ENCODE measurements around the gene KRT17.
"Not testable (repeated sequence)": the region's sequence is repeated elsewhere in the genome, so short reads cannot be mapped to it uniquely, and the experiment has no call there.

KRT17 gene

GRCh38 chr17:41585301-41586056, 38.9 kb downstream of the KRT17 start:
- H3K27ac ChIP-seq (ENCODE audit: low read length): no peak overlapping the region
- no peaks in the 10 kb centered on the region for H3K36me3 ChIP-seq (ENCODE audit: control insufficient read depth in 2 of 2, insufficient read depth in 2 of 2, low read length in 2 of 2)
- no peak overlapping the region for H3K4me3 ChIP-seq (ENCODE audit: low read length in 2 of 2)
- H3K9me3 ChIP-seq (ENCODE audit: control insufficient read depth in 2 of 2, low read length in 2 of 2): no peaks in the 10 kb centered on the region
- H3K4me1 ChIP-seq (ENCODE audit: control insufficient read depth, insufficient read depth, low read length): no peaks in the 10 kb centered on the region
- peaks cover 0 to 3% of the 10 kb centered on the region in 2 donors for H3K27me3 ChIP-seq (ENCODE audit: control insufficient read depth in 1 of 2, insufficient read depth in 2 of 2, low read length in 2 of 2)
- H3K9ac ChIP-seq (ENCODE audit: low read length in 2 of 2): no peak overlapping the region

GRCh38 chr17:41584331-41584927, 39.9 kb downstream of the KRT17 start:
- not testable (repeated sequence) for H3K27me3 ChIP-seq (ENCODE audit: control insufficient read depth in 1 of 2, insufficient read depth in 2 of 2, low read length in 2 of 2); H3K4me1 ChIP-seq (ENCODE audit: control insufficient read depth, insufficient read depth, low read length); H3K4me3 ChIP-seq (ENCODE audit: low read length in 2 of 2); H3K9ac ChIP-seq (ENCODE audit: low read length in 2 of 2); H3K36me3 ChIP-seq (ENCODE audit: control insufficient read depth in 2 of 2, insufficient read depth in 2 of 2, low read length in 2 of 2); H3K27ac ChIP-seq (ENCODE audit: low read length); H3K9me3 ChIP-seq (ENCODE audit: control insufficient read depth in 2 of 2, low read length in 2 of 2)

GRCh38 chr17:41583137-41584127, 40.9 kb downstream of the KRT17 start:
- H3K9me3 ChIP-seq (ENCODE audit: control insufficient read depth in 2 of 2, low read length in 2 of 2): no peaks in the 10 kb centered on the region
- H3K4me3 ChIP-seq (ENCODE audit: low read length in 2 of 2): no peak overlapping the region
- H3K27me3 ChIP-seq (ENCODE audit: control insufficient read depth in 1 of 2, insufficient read depth in 2 of 2, low read length in 2 of 2): peaks cover 0 to 3% of the 10 kb centered on the region in 2 donors
- no peaks in the 10 kb centered on the region for H3K36me3 ChIP-seq (ENCODE audit: control insufficient read depth in 2 of 2, insufficient read depth in 2 of 2, low read length in 2 of 2)
- no peak overlapping the region for H3K9ac ChIP-seq (ENCODE audit: low read length in 2 of 2)
- no peaks in the 10 kb centered on the region for H3K4me1 ChIP-seq (ENCODE audit: control insufficient read depth, insufficient read depth, low read length)
- H3K27ac ChIP-seq (ENCODE audit: low read length): no peak overlapping the region

- H3K4me1 ChIP-seq (ENCODE audit: control insufficient read depth, insufficient read depth, low read length); H3K27me3 ChIP-seq (ENCODE audit: control insufficient read depth in 1 of 2, insufficient read depth in 2 of 2, low read length in 2 of 2); H3K36me3 ChIP-seq (ENCODE audit: control insufficient read depth in 2 of 2, insufficient read depth in 2 of 2, low read length in 2 of 2); H3K27ac ChIP-seq (ENCODE audit: low read length); H3K4me3 ChIP-seq (ENCODE audit: low read length in 2 of 2); H3K9ac ChIP-seq (ENCODE audit: low read length in 2 of 2); H3K9me3 ChIP-seq (ENCODE audit: control insufficient read depth in 2 of 2, low read length in 2 of 2): not testable (repeated sequence)
Observed at GRCh38 chr17:41582061-41582968, 42.1 kb downstream of the KRT17 start.

- Histone ChIP-seq H3K4me1 (ENCODE audit: control insufficient read depth, insufficient read depth, low read length) (no peaks in the 10 kb centered on the region), H3K9me3 (ENCODE audit: control insufficient read depth in 2 of 2, low read length in 2 of 2) (no peaks in the 10 kb centered on the region), H3K36me3 (ENCODE audit: control insufficient read depth in 2 of 2, insufficient read depth in 2 of 2, low read length in 2 of 2) (no peaks in the 10 kb centered on the region), H3K27ac (ENCODE audit: low read length) (no peak overlapping the region), H3K27me3 (ENCODE audit: control insufficient read depth in 1 of 2, insufficient read depth in 2 of 2, low read length in 2 of 2) (peaks cover 0 to 2% of the 10 kb centered on the region in 2 donors), H3K4me3 (ENCODE audit: low read length in 2 of 2) (no peak overlapping the region), H3K9ac (ENCODE audit: low read length in 2 of 2) (no peak overlapping the region)
Observed at GRCh38 chr17:41581366-41582060, 42.9 kb downstream of the KRT17 start.

GRCh38 chr17:41580687-41581365, 43.5 kb downstream of the KRT17 start:
- H3K9ac ChIP-seq (ENCODE audit: low read length in 2 of 2): no peak overlapping the region
- H3K27me3 ChIP-seq (ENCODE audit: control insufficient read depth in 1 of 2, insufficient read depth in 2 of 2, low read length in 2 of 2): peaks cover 0 to 4% of the 10 kb centered on the region in 2 donors
- no peaks in the 10 kb centered on the region for H3K9me3 ChIP-seq (ENCODE audit: control insufficient read depth in 2 of 2, low read length in 2 of 2)
- H3K4me1 ChIP-seq (ENCODE audit: control insufficient read depth, insufficient read depth, low read length): no peaks in the 10 kb centered on the region
- no peak overlapping the region for H3K27ac ChIP-seq (ENCODE audit: low read length)
- H3K36me3 ChIP-seq (ENCODE audit: control insufficient read depth in 2 of 2, insufficient read depth in 2 of 2, low read length in 2 of 2): no peaks in the 10 kb centered on the region
- H3K4me3 ChIP-seq (ENCODE audit: low read length in 2 of 2): no peak overlapping the region

GRCh38 chr17:41580244-41580575, 44.2 kb downstream of the KRT17 start:
- Histone ChIP-seq H3K9ac (ENCODE audit: low read length in 2 of 2) (no peak overlapping the region), H3K4me1 (ENCODE audit: control insufficient read depth, insufficient read depth, low read length) (no peaks in the 10 kb centered on the region), H3K27me3 (ENCODE audit: control insufficient read depth in 1 of 2, insufficient read depth in 2 of 2, low read length in 2 of 2) (peaks cover 0 to 6% of the 10 kb centered on the region in 2 donors), H3K27ac (ENCODE audit: low read length) (no peak overlapping the region), H3K4me3 (ENCODE audit: low read length in 2 of 2) (no peak overlapping the region), H3K9me3 (ENCODE audit: control insufficient read depth in 2 of 2, low read length in 2 of 2) (no peaks in the 10 kb centered on the region), H3K36me3 (ENCODE audit: control insufficient read depth in 2 of 2, insufficient read depth in 2 of 2, low read length in 2 of 2) (no peaks in the 10 kb centered on the region)

GRCh38 chr17:41579484-41580243, 44.7 kb downstream of the KRT17 start:
- Histone ChIP-seq H3K27me3 (ENCODE audit: control insufficient read depth in 1 of 2, insufficient read depth in 2 of 2, low read length in 2 of 2) (peaks cover 0 to 7% of the 10 kb centered on the region in 2 donors), H3K9ac (ENCODE audit: low read length in 2 of 2) (no peak overlapping the region), H3K4me1 (ENCODE audit: control insufficient read depth, insufficient read depth, low read length) (no peaks in the 10 kb centered on the region), H3K27ac (ENCODE audit: low read length) (no peak overlapping the region), H3K36me3 (ENCODE audit: control insufficient read depth in 2 of 2, insufficient read depth in 2 of 2, low read length in 2 of 2) (no peaks in the 10 kb centered on the region), H3K4me3 (ENCODE audit: low read length in 2 of 2) (no peak overlapping the region), H3K9me3 (ENCODE audit: control insufficient read depth in 2 of 2, low read length in 2 of 2) (no peaks in the 10 kb centered on the region)

- H3K27ac ChIP-seq (ENCODE audit: low read length): no peak overlapping the region
- peaks cover 0 to 7% of the 10 kb centered on the region in 2 donors for H3K27me3 ChIP-seq (ENCODE audit: control insufficient read depth in 1 of 2, insufficient read depth in 2 of 2, low read length in 2 of 2)
- H3K4me1 ChIP-seq (ENCODE audit: control insufficient read depth, insufficient read depth, low read length): no peaks in the 10 kb centered on the region
- no peaks in the 10 kb centered on the region for H3K36me3 ChIP-seq (ENCODE audit: control insufficient read depth in 2 of 2, insufficient read depth in 2 of 2, low read length in 2 of 2)
- no peak overlapping the region for H3K4me3 ChIP-seq (ENCODE audit: low read length in 2 of 2)
- H3K9ac ChIP-seq (ENCODE audit: low read length in 2 of 2): no peak overlapping the region
- no peaks in the 10 kb centered on the region for H3K9me3 ChIP-seq (ENCODE audit: control insufficient read depth in 2 of 2, low read length in 2 of 2)
Observed at GRCh38 chr17:41578971-41579370, 45.4 kb downstream of the KRT17 start.

Measured in stomach smooth muscle (tissue), 2 donors.